GM18502 (cell line): ENCODE measurements around the gene MMP21.

Experiments used
- ATAC-seq: cut with Tn5 transposase; IDR thresholded peaks from one replicate; pipeline ENCODE4 v1.9.1; 2021; ENCODE audit warnings: mild to moderate bottlenecking; ENCODE audit not compliant: unreplicated experiment, poor library complexity

The MMP21 gene, protein sequence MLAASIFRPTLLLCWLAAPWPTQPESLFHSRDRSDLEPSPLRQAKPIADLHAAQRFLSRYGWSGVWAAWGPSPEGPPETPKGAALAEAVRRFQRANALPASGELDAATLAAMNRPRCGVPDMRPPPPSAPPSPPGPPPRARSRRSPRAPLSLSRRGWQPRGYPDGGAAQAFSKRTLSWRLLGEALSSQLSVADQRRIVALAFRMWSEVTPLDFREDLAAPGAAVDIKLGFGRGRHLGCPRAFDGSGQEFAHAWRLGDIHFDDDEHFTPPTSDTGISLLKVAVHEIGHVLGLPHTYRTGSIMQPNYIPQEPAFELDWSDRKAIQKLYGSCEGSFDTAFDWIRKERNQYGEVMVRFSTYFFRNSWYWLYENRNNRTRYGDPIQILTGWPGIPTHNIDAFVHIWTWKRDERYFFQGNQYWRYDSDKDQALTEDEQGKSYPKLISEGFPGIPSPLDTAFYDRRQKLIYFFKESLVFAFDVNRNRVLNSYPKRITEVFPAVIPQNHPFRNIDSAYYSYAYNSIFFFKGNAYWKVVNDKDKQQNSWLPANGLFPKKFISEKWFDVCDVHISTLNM

DNA sequence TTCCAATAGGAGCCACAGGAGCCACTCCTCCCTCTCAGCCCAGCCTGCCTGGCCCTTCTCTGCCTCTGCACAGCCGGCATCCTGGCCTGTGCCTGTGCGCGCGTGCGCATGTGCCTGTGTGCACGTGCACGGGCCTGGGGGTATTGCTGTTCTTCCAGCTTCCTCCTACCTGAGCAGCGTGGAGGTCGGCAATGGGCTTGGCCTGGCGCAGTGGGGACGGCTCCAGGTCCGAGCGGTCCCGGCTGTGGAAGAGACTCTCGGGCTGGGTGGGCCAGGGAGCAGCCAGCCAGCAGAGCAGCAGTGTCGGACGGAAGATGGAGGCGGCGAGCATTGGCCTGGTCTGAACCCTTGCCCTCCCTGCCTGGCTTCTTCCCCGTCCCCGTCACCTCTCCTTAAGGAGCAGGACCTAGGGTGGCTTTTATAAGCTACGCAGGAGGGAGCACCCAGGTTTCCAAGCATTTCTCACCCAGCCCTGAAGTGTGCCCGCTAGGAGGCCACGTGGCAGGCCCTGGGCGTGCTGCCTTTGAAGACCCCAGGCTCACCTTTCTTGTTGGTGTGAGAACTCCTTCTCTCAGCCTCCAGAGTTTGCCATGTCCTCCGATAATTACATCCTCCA, at the start of gene MMP21:
Gene MMP21, minus strand, starts transcription at position 331 of the 616 bp plus-strand sequence. Its CDS starts 0 bp downstream, at position 331.
- no peak for ATAC-seq

DNA sequence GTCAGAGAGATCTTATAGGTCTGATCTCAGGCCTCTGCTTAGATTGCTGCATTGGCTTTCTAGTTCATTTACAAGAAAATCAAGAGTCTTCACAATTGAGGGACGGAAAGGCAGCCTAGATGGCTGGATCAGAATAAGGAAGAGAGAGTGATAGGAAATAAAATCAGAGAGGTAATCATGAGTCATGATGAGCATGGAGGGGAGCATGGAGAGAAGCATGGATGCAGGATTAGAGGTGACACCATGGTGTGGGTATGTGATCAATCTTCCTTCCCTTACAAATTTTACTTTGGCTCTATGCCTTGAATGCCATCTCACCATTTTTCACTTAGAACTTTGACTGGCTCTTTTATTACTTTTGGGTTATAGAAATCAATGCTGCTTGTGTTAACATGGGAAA, 49.1 kb upstream of the MMP21 start:
- no peak for ATAC-seq

DNA sequence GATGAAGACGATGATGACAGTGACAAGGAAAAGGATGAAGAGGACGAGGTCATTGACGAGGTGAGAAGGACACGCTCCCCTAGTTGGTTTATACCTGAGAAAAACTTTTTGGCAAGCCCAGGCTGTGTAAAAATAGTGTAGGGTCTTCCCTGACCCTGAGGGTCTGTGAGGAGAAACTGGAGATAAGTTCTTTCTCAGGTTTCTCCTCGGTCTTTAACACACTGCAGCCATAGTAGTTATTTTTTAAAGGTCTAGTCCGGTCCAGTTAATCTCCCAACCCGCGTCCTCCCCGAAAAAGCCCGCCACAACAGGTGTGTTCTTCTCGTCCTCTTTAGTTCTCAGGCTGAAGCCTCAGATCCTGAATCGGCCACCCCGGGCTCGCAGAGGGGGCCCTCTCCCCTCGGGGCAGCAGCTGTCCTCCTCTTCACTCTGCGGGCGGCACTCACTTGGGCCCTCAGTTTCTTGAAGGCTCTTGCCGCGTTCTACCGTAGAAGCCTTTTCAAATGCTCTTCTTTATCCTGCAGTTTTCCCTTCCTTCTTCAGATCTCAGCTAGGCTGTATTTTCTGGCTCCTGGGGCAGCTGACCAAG, 48.1 kb upstream of the MMP21 start:
- peak; percentile 3 for ATAC-seq

DNA sequence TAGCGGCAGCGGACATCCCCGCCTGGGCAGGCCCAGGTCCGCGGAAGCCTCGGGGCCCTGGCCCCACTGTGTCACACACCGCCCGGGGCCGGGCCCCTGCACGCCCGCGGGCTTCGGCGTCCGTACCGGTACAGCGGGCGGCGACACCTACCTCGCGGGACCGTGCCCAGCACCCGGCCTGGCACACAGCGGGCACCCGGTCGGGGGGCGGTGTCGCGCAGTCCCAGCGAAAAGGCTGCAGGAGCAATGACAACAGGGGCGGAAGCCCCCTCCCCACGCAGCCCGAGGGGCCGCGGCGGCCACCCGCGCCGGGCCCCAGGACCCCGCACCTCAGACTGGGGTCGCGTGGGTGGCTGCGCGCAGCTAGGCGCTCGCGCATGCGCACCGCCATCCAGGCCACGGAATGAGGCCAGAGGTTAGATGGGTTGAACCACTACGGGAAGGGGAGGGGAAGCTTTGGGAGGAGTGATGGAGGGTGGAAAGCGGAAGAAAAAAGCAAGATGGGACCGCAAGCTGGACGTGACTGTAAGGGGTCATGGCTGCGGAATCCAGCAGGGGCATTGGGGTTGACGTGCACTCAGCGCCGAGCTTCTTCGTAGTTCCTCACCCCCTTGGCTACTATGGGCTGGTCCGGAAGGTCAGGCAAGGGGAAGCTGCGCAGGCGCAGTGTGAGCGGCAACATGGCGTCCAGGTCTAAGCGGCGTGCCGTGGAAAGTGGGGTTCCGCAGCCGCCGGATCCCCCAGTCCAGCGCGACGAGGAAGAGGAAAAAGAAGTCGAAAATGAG, 47.4 kb upstream of the MMP21 start, which contains the start of the genes BCCIP and UROS:
Gene BCCIP, plus strand, starts transcription at position 669 of the 785 bp plus-strand sequence. Its CDS starts 12 bp downstream, at position 681.
Gene UROS, minus strand, starts transcription at position 381 of the 785 bp plus-strand sequence. CDS start 6,759 bp downstream, outside the sequence.
- ATAC-seq, result peak; percentile 80

DNA sequence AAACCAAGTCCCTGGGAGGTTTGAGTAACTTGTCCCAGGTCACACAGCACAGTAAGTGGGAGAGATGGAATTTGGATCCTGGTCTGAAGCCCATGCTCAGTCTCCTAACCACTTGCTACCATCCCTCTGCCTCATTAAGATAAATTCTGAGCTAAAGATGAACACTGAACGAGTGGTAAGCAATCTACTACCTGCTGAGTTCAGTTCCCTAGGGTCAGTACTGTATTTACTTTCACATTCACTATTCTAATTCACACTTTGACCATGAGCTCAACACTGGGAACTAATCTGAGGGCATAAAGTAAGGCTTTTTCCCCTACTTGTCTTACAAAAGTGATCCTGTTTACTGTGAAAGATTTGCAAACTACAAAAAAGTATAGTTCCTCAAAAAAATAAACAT, 45.1 kb upstream of the MMP21 start:
- peak; percentile 51 for ATAC-seq

DNA sequence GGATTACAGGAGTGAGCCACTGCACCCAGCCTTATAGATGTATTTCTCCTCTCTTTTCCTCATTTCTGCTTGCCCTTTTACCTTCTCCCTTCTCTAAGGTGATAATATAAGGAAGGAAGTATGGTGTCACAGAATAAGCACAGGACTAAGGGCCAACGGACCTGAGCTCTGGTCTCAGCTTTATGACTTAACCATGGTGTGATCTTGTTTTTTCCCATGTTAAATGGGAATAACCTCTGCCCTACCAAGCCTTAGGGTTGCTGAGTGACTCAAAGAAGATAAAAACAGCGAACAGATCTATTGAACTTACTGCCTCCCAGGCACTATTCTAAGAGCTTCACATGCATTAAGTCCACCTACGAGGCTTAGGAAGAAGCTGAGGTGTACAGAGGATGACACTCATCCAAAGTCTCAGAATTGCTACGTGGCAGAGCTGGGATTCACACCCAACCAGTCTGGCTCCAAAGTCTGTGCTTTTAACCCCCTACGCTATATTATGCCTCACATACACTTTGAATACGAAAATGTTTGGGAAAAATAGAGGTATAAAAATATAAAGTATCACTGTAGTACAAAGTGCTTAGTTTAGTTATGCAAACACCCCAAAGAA, 41.8 kb upstream of the MMP21 start:
- no peak for ATAC-seq

DNA sequence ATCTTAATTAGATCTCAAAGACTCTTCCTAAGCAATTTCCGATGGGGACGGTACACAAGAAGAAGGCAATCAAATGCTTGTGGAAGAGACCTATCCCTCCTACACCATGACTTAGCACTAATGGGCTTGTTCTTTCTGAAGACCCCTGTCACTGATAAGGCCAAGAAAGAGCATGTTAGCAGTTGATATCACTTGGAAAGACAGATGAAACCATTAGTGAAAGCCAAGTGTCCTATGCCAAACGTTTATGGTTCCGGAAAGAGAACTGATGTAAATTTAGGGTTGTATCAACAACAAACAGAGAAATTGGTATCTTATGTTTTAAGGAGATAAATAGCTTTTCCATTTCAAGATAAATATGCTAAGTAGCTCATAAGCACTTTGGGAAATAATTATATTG, 40.9 kb upstream of the MMP21 start:
- no peak for ATAC-seq

DNA sequence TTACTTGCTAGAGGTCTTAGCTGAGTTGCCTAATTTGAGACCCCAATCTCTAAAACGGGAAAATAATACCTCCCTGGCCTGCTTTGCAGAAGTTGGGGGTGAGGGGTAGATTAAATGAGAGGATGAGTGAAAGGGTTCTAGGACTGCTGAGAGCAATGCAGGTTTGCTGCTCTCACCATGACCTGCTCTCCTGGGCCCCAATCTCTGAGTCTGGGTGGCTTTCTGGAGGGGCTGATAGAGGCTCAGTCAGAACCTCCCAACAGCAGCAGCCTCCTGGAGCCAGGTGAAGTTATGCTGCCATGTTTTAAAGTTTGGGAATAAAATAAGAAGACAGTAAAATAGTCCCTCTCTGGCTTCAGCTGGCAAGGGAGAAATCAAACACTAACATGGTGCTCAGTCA, 40.1 kb upstream of the MMP21 start:
- ATAC-seq, result no peak

DNA sequence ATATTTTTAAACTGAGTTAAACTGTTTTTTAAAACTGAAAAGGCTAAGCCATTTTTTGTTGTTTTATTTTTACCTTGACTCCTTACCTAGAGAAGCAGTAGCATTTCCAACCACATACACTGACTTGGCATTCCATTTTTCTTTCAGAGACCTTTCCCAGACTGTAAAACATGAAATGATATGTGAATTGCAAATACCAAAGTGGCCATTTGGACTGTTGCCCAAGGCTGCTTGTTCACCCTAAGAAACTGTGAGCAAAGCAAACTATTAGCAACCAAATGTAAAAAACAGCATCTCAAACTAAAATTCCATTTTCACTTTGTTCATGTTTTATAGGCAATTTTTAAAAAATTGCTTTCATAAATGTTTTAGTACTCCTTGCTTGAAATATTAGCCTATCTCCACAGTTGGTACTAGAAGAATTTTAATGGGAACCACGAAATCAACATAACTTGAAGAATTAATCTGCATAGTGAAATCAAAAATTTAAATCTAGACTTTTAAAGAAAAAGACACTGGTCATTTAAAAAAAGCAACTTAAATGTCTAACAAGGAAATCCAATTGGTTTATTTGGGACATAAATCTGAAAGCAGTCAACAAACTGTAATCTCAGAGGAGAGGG, 36.6 kb upstream of the MMP21 start:
- no peak for ATAC-seq

DNA sequence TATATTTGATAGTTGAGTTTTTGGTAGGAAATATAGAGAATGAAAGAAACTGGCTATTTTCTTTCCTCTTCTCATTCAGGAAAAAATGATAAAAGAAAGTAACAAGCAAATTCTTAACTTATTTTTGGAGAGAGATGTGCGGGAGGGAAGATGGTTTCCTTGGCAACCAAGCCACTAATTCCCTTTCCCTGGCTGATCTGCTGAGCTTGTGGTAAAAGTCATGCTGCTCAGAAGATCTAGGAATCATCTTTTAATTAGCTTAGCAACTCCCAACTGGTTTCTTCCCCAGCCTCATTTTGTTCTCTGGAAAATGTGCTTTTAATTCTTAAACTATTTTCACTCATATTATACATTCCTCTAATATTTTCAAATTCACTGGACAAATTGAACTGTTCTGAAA, 35.6 kb upstream of the MMP21 start:
- ATAC-seq, result no peak

DNA sequence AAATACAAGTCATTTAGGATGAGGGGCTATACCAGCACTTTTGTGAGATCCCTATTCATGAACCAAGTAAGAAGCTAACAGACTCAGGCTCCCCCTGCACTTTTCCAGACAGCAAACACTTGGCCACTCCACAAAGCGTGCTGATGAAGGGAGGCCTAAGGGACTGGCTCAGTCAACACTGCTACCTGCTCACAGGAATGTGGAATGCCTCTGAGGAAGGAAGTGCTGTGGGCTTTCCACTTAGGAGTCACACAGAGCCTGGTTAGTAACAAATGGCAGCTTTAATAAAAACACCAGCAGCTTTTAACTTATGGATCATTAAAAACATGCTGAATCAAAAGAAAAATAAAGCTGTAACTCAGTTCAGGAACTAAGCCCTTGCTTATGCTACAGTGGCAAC, 32.4 kb upstream of the MMP21 start:
- no peak for ATAC-seq

DNA sequence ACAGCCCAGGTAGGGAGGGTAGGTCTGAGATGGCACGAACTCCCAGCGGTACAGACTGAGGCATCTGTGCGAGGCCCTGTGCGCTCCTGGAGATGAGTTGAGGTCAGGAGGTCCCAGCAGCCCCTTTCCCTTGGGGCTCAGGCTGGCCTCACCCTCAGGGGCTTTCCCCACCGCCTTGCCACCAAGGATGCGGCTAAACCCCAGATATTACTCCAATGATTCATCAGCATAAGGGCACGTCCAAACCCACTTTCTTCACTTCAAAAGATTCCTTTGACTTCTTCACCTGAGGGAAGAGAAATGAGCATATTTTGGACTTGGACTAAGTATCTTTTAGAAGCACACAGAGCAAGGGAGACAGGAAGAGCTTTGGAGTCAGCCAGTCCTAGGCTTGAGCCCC, 27.1 kb upstream of the MMP21 start:
- no peak for ATAC-seq

DNA sequence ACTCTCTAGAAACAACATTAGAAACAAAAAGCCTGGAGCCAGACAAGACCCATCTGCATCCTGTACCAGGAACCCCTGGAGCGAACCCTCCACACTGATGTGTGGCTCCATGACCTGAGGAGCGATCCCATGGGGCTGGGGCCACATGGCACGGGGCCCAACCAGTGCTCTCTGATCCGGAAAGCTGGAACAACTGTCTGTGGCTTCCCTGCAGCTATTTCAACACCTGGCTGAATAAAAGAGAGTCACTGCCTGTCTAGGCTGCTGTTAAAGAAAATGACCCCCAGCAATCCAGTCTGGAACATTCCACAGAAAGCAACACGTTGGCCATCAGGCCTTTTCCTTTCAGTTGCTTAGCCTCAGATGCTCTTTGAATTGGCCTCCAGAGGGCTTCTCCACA, 26.5 kb upstream of the MMP21 start:
- no peak for ATAC-seq

DNA sequence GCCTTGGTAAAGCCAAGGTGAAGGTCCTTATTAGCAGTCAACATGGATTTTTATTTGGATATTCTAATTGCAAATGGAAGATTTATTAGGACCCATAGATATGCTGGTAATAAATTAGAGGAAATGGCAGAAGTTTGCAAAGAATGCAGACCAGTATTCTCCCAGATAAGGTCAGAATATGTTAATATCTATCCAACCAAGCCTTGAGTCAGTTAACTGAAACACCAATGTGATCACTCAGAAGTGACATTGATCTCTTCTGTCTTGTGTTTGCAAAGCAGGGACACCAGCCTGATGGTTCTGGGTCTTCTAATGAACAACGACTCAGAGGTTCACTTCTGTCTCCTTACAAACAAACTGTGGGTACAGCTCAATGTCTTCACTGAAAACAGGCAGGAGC, 26.0 kb upstream of the MMP21 start:
- ATAC-seq, result no peak

DNA sequence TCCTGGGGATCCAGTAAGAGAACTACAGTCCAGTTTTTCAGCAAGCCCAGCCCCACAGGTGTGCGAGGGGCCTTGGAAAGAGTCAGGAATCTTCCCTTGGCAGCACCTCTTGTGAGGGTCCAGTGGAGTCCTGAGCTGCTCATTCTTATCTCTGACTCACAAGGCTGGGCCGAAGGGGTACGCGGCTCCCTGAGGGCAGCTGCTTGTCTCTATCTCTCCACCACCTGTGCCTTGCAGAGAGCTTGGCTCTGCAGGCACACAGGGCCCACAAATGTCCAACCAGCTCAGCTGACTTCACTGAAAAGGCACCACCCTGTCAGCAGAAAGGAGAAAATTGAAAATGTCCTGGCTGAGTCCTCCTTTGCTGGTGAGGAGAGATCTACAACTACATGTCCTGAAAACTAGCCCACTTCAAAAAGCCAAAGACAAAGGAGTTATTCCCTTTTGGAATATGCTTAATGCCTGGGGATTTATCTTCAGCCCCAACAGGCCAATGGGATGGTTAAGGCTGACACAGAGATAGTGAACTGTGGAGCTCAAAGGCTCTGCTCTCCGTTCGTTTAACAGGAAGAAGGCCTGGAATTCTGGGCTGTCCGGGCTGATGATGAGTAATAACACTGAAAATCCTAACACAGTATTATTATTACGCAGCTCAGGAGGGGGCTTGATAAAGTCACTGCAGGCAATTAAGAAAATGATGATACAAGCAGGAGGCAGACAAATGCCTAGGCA, 24.0 kb upstream of the MMP21 start:
- no peak for ATAC-seq

DNA sequence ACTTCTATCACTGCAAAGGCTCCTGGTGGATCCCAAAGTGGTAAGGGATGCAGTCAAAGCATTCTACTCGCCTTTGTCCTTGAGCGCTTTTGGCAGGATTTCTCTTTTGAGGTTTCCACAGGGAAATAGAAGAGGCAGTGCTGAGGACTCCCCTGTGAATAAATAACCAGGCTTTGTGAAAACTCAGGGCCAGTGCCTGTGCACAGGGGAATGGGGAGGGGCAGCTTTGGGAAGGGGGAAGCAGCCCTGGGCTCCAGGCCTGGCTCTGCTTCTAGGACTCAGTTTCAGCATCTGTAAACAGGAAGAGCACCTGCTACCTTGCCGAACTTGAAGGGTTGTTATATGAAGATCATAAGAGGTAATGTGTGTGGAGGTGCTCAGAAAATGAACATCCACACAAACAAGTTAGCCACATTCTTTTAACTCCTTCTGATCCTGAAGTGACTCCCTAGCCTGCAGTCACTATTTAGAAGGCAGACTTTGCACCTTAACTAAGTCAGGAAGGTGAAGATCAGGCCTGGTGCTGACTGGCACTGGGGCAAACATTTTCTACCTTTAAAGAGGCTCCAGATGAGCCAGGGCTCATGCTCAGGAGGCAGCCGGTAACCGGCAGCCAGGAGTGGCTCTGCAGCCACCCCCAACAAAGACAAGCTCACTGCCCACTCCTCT, 22.5 kb upstream of the MMP21 start:
- no peak for ATAC-seq

DNA sequence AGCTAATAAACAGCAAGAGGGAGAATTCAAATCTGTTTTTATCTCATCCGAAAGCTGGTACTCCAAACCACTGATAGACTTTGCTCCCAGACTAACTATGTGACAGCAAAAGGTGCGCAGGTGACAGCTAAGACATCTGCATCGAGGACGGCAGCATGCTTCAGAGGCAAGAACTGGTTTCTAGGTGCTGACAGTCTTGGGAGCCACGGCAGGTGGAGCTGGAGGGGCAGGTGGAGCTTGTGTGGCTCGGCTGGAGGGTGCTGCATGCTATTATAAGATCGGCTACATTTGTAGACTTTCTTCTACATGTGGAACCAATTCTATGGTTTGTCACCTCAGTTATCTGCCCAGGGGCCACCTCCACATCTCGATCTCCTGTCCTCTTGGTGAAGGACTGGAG, 21.8 kb upstream of the MMP21 start:
- ATAC-seq, result no peak

DNA sequence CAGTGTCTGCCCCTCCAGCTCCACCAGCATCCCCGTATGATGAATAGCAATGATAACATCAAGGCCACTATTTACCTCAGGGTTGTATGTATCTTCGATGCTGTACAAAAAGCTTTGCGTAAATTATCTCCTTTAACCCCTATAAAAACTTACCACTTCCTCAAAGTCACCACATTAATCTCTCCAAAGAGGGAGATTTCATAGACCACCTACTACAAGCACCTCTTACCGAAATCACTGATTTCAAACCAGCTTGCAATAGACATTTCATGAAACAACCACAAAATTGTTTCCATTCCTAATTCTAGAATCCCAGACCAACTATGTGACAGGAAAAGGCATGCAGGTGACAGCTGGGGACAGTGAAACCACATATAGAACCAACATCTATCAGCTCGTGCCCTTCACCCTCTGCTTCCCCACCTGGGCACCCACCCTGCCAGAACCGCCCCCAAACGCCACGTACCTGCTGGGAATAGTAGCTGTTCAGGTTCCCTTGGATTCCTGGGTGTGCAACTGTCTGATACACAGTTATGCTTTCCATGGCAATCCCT, 20.1 kb upstream of the MMP21 start:
- ATAC-seq, result no peak
